NCI-H187 treated with DMSO at 0.1 percent for 48 hours (cell line): ENCODE results near the gene GABPB2.
"Not testable (repeated sequence)": the region's sequence is repeated elsewhere in the genome, so short reads cannot be mapped to it uniquely, and the experiment has no call there.

Experiments used
- DNase-seq: peaks from one replicate; lab custom pipeline; 2025; lab: John Stamatoyannopoulos, UW

GABPB2 gene

DNA sequence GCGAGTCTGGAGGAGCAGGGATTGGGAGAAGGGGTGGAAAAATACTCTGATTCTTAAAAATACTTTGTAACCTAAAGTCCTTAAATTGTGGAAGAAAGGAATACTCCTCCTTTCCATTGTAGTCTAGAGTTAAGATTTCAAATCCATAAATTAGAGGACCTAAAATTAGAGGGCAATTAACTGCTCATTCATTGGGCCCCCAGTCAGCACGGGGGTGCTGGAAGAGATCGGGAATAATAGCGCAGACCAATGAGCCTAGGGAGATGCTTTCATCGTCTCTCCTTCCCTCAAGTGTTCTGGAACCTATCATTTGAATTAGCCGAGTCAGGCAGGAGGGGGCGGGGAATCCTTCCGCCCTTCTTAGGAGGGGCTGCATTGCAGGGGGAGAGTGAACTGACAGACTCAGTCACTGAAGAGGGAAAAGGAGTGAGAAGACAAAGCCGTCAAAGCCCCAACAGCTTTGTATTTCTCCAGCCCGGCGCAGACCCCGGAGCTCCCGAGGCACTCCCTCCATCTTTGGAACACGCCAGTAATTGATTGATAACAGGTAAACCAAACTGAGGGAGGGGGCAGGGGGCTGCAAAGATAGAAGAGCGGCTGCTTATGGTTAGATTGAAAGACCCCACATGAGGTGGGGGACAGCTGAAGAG is 10.4 kb upstream of the GABPB2 start, which contains the start of gene MLLT11:
TSS of gene MLLT11 (plus strand) at position 391 of the 650 bp plus-strand sequence. CDS start 6,828 bp downstream, outside the sequence.
- peak; percentile 82 for DNase-seq

DNA sequence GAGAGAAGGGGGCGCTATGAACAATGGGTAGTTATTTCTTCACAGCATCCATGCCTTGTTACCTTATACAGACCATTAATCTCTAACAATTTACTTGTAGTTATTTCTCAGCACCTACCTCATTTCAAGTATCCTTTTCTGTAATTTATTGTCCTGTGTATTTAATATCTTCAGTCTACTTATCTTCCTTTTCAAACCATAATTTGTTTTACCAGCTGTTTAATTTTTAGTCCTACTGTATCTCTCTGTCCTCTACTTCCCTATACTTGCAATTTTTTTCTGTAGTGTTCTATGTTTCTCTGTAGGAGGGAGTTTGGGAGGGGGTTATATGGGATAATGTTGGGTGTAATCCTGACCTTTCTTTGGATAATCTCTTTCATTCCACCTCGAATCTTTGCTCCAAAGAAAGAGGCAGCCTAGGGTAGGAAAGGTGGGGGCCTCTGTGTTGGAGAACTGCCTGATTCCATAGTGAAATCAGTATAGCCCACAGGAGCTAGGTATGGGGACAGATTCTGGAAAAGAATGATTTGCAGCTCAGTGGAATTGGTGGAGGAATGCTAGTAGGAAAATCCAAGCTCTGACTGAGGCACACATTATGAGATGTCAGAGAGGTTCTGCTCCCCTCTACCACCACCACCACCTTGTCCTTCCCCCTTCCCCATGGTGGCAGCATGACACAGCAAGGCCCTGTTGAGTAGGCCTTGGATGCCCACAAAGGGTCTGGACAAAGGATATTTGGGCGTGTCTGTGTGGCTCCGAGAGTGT is 9.7 kb upstream of the GABPB2 start:
- no peak for DNase-seq

DNA sequence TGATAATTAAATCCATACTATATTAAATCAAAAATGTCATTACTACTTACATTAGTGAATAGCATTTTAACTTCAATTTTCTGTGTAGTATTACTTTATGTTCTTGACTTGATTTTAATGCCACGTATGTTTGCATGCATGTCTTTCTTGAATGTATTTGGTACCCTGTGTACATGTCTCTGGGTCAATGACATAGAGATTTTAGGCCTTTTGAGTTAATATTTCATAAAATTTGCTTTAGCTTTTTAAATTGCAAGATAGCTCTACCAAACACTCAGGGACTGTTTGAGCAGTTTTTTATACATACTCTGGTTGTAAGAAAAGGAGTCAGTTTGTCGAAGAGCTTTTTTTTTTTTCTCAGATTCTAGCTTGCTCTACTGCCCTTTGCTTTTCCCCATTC is 8.9 kb upstream of the GABPB2 start:
- DNase-seq = no peak

DNA sequence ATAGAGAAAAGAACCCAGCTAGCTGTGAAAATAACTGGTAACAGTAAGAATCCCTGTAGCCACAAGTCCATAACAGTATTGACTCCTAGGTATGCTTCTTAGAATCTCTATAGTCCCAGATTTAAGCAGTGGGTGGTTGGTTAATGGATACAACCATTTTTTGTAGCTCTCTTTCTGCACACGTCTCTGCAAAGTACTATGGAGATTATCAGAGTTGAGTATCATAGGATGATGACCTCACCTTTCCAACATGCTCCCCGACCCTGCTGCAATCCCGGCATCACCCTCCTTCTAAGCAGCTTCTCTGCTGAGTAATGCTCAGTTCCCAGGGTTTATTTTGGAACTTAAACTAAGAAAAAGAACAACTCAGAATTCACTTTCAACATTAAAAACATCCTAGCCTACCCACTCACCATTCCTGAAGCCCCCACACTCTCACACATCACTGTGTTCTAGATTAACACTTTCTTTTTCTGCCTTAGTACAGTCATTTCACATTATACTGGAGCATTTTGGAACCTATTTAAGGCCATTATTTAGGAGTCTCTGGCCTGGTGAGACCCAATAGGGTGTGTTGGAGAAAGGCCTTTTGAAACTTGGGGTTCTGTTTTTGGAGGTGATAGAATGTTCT is 7.7 kb upstream of the GABPB2 start:
- DNase-seq = no peak

DNA sequence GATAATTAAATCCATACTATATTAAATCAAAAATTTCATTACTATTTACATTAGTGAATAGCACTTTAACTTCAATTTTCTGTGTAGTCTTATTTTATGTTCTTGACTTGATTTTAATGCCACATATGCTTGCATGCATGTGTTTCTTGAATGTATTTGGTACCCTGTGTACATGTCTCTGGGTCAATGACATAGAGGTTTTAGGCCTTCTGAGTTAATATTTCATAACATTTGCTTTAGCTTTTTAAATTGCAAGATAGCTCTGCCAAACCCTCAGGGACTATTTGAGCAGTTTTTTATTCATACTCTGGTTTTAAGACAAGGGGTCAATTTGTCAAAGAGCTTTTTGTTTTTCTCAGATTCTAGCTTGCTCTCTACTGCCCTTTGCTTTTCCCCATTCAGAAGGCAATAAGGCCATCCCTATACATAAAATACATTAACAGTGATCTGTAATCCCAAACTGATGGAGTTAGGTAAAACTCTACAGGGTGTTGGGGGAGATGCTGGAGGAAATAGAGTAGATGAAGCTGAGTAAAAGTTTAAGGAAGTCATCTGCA is 5.4 kb upstream of the GABPB2 start:
- DNase-seq = no peak

DNA sequence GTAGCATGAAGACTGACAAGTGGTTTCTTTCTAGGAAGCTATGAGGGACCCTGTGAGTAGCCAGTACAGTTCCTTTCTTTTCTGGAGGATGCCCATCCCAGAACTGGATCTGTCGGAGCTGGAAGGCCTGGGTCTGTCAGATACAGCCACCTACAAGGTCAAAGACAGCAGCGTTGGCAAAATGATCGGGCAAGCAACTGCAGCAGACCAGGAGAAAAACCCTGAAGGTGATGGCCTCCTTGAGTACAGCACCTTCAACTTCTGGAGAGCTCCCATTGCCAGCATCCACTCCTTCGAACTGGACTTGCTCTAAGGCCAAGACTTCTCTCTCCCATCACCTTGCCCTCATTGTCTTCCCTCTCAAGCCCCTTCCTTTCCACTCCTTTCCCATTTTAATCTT is 3.4 kb upstream of the GABPB2 start:
- no peak for DNase-seq

DNA sequence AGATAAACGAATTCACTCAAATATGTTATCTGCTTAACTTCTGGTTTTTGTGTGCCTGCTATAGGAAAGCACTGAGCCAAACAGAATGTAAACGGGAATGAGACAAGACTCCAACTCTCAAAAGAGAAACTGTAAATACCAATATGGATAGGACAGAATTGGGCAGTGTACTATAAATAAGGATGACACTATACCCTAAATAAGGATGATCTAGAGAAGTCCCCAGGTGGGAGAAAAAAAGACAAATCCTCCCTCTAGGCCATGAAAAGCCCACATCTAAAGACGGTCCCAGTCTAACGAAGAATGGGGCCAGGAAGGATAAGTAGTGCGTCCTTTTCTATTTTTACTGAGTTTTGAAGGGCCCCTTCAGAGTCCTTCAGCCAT is 1.5 kb upstream of the GABPB2 start:
- DNase-seq = no peak

DNA sequence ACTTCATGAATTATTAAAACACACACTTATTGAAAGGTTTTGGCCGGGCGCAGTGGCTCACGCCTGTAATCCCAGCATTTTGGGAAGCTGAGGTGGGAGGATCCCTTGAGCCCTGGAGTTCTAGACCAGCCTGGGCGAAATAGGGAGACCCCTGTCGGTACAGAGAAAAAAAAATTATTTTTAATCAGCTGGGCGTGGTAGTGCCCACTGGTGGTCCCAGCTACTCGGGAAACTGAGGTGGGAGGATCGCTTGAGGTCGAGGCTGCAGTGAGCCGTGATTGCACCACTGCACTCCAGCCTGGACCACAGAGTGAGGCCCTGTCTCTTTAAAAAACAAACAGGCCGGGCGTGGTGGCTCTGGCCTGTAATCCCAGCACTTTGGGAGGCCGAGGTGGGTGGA is 1.7 kb downstream of the GABPB2 start:
- no peak for DNase-seq

DNA sequence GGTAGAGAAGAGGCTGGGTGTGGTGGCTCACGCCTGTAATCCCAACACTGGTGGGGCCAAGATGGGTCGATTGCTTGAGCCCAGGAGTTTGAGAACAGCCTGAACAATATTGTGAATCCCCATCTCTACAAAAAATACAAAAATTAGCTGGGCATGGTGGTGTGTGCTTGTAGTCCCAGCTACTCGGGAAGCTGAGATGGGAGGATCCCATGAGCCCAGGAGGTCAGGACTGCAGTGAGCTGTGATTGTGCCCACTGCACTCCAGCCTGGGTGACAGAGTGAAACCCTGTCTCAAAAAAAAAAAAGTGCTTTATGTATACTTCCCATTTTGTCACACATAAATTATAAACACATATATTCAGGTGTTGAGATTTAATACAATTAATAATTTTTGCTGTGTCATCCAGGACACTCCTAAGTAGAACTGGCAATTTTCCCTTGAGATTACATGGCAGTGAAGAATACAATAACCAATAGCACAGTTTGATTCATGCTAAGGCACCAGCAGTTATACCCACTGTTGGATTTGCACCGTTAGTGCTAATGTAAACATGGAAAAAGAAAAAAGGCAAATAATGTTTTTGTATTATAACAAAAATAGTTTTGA is 15.5 kb downstream of the GABPB2 start:
- no peak for DNase-seq

DNA sequence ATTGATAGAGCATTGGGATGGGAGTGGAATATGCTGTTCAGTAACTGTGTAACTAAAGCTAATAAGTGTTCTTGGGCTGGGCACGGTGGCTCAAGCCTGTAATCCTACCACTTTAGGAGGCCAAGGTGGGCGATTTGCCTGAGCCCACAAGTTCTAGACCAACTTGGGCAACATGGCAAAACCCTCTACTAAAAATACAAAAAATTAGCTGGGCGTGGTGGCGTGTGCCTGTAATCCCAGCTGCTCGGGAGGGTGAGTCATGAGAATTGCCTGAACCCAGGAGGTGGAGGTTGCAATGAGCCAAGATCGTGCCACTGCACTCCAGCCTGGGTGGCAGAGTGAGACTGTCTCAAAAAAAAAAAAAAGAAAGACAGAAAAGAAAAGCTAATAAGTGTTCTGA is 26.9 kb downstream of the GABPB2 start:
- not testable (repeated sequence) for DNase-seq

DNA sequence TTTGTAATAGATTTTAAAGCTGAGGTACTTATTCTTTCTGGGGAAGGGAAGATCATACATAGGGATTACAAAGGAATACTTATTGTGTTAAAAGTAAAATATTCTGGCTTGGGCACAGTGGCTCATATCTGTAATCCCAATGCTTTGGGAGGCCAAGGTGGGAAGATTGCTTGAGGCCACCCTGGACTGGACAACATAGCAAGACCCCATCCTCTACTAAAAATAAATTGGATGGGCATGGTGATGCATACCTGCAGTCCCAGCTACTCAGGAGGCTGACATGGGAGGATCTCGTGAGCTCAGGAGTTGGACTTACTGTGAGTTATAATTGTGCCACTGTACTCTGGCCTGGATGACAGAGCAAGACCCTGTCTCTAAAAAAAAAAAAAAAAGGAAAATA is 27.6 kb downstream of the GABPB2 start:
- no peak for DNase-seq

DNA sequence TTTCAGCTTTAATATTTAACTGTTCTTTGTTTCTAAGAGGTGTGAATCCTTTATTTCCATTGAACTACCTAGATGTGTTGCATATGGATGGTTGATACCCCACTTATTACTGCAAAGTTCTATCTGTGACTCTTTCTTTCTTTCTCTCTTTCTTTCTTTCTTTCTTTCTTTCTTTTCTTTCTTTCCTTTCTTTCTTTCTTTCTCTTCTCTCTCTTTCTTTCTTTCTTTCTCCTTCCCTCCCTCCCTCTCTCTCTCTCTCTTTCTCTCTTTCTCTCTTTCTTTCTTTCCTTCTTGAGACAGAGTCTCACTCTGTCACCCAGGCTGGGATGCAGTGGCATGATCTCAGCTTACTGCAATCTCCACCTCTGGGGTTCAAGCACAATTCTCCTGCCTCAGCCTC is 34.1 kb downstream of the GABPB2 start:
- DNase-seq = no peak

DNA sequence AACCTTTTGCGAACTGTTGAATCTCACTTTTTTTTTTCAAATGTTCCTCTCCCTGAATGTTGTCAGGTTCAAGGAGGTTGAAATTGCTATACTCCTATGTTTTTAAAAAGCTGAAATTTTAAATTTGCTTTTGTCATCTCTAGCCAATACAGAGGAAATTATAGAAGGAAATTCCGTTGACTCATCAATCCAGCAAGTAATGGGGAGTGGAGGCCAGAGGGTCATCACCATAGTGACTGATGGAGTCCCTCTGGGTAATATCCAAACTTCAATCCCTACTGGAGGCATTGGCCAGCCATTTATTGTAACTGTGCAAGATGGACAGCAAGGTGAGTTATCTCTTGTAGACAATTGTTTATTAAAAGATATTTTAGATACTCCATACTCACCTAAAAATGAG is 36.3 kb downstream of the GABPB2 start:
- DNase-seq = no peak

DNA sequence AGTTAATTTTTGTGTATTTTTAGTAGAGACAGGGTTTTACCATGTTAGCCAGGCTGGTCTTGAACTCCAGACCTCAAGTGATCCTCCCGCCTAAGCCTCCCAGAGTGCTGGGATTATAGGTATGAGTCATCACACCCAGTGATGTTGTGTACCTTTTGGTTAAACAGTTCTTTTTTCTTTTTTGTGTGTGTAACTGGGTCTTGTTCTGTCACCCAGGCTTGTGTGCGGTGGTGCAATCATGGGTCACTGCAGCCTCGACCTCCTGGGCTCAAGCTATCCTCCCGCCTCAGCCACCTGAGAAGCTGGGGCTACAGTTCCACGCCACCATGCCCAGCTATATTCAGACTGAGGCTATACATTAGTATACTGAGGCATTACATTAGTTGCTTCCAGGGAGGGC is 37.8 kb downstream of the GABPB2 start:
- DNase-seq = no peak

DNA sequence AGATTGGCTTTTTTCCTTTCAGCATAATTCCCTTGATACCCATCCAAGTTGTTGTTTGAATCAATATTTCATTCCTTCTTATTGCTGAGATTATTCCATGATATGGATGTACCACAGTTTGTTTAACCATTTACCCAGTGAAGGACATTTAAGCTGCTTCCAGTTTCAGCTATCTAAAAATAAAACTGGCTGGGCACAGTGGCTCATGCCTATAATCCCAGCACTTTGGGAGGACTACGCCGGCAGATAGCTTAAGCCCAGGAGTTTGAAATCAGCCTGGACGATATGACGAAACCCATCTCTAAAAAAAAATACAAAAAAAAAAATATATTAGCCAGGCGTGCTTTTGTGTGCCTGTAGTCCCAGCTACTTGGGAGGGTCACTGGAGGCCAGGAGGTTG is 43.3 kb downstream of the GABPB2 start:
- DNase-seq = no peak

DNA sequence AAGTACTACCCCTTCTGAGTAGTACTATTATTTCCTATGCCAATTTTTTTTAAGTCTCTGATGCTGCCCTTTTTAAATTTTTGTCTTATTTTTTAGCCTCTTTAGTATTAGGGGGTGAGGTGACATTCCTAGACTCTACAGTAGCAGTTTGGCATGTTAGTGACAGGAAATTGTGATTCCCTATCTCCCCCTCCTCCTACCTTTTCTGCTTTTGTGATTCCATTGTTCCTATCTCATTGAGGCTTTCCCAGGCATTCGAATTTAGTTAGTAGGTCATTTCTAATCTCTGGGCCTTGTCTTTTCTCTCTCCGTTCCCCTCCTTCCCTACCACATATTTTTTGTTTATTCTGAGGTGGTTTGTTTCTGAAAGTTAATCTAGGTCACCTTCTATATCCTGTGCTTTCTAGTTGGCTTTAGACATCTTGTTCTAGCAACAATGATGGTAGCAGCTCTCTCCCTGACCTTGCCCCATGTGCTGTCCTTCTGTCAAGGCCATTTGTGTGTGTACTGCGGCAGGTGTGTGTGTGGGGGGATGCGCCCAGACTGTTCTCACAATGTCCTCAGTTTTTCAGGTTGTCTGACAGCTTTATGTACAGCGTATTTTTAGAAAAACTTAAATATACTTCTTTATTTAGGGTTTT is 54.3 kb downstream of the GABPB2 start:
- DNase-seq = no peak

DNA sequence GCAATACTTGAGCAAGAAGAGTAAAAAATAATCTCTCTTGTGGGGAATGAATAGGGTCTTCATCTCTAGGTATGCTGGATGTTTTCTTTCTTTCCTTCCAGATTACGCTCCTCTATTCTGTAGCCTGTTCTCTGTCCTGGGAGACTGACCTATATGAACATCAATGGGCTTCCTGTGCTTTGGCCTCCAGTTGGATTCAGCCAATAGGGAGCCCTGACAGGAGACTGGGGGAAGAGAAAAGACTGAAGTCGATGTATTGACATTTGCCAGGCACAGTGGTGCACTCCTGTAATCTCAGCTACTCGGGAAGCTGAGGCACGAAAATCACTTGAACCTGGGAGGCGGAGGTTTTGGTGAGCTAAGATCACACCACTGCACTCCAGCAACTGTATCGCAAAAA is 58.2 kb downstream of the GABPB2 start:
- DNase-seq = no peak

DNA sequence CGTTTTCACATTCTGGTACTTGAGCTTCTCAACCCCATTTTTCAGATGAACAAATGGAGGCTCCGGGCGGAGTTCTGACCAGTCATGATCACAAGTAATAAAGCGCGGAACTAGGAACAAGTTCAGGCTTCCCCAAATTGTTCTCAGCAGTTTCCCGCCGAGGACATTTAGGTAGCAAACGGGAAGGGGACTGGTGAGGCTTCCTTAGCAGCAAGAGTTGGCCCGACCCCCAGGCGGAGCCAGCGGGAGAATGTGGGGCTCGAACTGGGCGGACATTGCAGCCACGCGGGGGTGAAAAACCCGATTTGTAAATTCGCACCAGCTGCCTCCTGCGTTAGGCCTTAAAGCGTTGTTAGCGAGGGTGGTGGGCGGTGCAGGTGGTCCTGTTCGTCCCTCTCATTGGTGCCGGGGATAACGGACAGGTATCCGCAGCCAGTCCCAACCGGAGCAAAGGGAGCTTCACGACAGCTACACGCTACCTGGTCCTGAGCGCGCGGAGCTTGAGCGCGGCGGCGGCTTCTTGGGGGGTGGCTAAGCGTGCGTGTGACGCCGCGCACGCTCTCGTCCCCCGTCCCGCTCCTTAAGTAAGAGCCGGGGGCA is 60.5 kb downstream of the GABPB2 start:
- peak; percentile 89 for DNase-seq

DNA sequence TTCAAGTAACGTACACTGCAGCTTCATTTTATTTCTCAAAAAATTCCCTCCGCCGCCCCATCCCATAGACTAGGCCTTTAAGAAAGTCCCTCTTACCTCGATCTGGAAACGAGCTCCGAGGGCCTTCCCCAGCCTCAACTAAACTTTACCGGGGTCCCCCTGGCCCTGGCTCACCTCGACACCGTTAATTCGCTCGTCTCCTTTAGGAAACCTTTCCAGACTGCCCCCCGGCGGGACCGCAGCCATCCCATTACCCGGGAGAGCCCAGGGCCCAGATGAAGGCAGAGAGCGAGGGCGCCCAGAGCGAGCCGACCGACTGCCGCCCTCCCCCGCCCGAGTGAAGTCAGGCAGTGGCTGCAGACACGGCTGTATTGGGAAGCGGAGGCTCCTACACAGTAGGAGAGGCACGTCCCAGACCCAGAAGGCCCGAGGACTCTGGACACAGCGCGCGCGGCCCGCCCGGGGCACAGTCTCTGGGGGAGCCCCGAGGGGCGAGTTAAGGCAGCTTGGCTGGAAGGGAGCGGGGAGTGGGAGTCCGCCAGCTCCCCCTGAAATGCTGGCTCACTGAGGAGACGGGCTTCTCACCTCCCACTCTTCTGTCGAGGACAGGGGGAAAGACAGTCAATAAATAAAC is 61.3 kb downstream of the GABPB2 start:
- no peak for DNase-seq

DNA sequence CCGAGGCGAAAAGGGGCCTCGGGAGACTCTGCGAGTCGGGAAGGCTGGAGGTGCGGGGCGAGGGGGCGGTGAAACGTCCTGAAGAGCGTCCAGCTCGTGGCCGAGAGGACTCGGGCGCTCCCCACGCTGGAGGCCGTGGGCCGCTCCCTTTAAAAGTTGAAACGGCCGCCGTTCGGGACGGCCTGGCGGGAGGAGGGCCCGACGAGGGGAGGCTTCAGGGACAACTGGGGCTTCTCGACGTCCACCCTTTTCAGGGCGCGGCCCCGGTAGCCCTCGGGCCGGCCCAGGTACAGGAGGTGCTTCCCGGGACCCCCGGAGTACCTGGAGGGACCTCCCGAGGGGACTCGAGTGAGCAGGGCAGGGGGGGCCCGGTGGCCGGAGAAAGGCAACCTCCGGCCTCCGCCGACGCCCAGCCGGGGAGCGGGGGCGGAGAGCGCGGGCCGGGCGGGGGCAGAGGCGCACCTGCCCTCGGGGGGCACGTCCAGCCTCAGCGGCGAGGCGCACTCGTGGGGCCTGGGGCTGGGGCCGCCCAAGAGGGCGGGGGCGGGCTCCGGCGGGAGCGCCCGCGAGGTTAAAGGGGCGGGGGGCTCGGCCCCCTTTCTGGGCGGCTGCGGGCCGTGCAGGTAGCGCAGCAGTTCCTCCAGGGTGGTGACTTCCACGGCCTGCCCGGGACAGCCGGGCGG is 61.9 kb downstream of the GABPB2 start:
- DNase-seq = no peak
